HG03280 (cell line): ENCODE measurements around the gene FANCF.
"Not testable (repeated sequence)": the region's sequence is repeated elsewhere in the genome, so short reads cannot be mapped to it uniquely, and the experiment has no call there.

ENCODE experiments used
- ATAC-seq: cut with Tn5 transposase; IDR thresholded peaks from one replicate; pipeline ENCODE4 v1.9.1; 2021; ENCODE audit warnings: mild to moderate bottlenecking, moderate library complexity; ENCODE audit not compliant: unreplicated experiment

The FANCF gene, protein sequence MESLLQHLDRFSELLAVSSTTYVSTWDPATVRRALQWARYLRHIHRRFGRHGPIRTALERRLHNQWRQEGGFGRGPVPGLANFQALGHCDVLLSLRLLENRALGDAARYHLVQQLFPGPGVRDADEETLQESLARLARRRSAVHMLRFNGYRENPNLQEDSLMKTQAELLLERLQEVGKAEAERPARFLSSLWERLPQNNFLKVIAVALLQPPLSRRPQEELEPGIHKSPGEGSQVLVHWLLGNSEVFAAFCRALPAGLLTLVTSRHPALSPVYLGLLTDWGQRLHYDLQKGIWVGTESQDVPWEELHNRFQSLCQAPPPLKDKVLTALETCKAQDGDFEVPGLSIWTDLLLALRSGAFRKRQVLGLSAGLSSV

GRCh38 chr11:22625448-22626287 lies at the start of gene FANCF:
TSS of gene FANCF (minus strand) at chr11:22625823. CDS start at chr11:22625810, 13 bp downstream.
- ATAC-seq: peak; percentile 97

- no peak for ATAC-seq
Observed at GRCh38 chr11:22674470-22675439, 49.1 kb upstream of the FANCF start.

- no peak for ATAC-seq
Observed at GRCh38 chr11:22671751-22672150, 46.1 kb upstream of the FANCF start.

GRCh38 chr11:22670830-22671229 lies 45.2 kb upstream of the FANCF start:
- ATAC-seq: no peak

- no peak for ATAC-seq
Observed at GRCh38 chr11:22669368-22669767, 43.7 kb upstream of the FANCF start.

- no peak for ATAC-seq
Observed at GRCh38 chr11:22668005-22668796, 42.6 kb upstream of the FANCF start.

DNA sequence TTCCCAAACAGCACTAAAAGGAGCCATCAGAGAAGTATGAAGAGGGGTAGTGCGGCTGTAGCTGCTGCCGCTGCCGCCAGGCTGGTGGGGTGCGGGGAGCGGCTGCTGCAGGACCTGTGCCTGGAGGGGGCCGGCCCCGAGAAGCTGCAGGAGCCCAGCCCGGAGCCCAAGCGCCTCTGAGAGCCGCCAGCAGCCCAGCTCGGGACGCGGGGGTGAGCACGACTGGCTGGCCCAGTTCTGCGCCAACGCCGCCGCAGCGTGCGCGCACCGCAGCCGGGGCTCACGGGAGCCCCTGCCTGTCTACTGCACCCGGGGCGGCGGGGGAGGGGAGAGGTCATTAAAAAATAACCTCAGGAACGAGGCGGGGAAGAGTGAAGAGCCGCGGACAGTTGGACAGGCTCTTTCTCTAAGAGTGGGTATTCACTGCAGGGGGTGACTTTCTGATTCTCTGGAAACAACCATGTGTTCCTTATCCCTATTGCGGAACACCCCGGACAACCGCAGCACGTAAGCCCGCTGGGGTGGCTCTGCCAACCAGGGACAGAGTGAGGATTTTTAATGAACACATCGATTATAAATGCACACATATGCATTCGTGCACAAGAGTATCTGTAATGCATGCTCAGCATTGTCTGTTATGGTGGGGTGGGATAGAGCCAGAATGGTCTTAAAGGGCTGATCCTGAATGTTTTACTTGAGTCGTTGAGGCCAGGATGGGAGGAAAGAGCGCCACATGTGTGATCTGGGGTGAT lies 41.2 kb upstream of the FANCF start:
- peak; percentile 37 for ATAC-seq

DNA sequence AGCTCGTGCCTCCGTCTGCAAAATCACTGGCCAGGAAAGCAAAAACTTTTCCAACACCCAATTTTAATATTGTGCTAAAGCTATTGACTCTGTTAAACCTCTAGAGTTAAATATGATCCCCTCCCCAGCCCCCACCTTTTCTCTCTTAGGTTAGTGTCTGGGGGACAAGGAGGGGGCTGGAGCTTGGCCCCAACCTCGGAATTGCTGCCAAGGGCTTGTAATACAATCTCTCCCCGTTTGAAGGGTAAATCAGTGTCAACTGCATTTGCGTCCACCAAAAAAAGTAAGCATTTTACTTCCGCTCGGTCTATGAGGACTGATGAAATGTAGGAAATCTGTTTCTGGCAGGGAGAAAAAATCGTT lies 40.7 kb upstream of the FANCF start, which contains the start of gene GAS2:
Gene GAS2 (plus strand): TSS at position 287 of the 363 bp plus-strand sequence. CDS start 8,259 bp downstream, outside the sequence.
- ATAC-seq: no peak

DNA sequence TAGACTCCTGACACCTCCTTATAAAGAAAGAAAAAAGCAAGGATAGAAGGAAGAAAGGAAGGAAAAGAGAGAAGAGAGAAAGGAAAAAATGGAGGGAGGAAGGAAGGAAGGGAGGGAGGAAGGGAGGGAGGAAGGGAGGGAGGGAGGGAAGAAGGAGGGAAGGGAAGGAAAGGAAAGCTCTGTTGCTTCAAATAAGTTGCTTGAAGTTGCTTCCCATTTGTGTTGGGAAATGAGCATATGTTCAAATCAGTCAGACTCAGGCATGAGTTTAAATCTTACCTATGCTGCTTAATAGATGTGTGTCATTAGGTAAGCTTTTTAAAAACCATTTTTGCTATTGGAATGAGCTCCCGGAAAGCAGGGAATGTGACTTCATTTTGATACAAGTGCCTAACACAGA lies 34.2 kb upstream of the FANCF start:
- no peak for ATAC-seq

DNA sequence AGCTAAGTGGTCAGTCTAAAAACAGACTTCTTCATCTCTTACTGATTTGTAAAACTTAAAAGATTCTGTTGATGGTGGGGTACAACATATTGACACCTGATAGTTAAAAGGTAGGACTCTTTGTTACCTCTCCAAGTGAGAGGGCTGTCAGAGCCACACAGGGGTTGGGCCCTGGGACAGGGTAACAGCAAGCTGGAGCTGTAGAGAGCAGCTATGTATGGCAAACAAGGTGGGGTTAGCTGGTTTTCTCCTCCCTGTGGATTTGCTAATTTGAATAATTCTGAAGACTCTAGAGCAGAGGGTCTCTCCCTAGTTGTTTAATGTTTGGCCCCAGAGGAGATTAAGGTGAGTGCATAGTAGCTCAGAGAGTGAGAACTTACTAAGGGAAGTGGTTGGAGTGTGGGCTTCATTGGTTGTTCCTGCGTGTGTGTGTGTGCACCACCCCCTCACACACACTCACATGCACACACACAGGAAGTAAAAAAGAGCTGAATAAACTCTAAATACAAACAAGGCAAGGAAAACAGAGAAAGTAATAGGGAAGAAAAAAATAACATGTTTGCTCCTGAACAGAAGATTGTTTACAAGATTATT lies 31.6 kb upstream of the FANCF start:
- ATAC-seq: peak; percentile 76

DNA sequence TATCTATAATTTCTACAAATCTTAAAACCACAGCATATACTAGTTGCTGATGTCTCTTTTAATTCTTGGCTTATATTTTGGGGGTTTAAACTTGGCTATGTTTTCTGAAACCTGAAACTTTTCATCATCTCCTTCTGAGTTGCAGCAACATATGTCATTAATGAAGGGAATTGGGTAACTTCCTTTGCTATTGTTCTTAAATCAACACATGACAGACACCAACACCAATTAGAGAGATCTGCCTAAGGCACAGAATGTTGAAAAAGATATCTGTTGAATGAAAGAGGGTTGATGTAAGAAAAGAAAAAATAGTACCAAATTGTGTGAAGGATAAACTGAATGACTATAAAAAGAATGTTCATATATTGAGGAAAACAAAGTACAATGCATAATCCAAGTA lies 30.5 kb upstream of the FANCF start:
- ATAC-seq: no peak

- ATAC-seq: not testable (repeated sequence)
Observed at GRCh38 chr11:22652346-22652745, 26.7 kb upstream of the FANCF start.

GRCh38 chr11:22641559-22641958 lies 15.9 kb upstream of the FANCF start:
- no peak for ATAC-seq

DNA sequence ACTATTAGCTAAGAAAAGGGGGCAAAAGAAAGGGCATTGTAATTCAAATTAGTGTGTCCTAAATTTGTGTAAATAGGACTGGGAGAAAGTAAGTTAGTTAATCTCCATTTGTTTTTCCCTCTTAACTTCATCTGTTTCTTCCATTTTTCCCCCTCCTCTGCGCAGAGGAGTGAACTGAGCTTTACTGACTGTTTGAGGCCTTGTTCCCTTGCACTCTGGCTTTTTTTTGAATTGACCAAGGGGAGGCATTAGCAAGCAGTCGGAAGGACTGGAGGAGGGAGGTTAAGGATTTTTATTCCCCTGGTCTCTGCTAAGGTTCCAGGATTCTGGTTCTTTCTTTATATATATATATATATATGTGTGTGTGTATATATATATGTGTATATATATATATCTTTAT lies 15.2 kb upstream of the FANCF start:
- ATAC-seq: no peak

DNA sequence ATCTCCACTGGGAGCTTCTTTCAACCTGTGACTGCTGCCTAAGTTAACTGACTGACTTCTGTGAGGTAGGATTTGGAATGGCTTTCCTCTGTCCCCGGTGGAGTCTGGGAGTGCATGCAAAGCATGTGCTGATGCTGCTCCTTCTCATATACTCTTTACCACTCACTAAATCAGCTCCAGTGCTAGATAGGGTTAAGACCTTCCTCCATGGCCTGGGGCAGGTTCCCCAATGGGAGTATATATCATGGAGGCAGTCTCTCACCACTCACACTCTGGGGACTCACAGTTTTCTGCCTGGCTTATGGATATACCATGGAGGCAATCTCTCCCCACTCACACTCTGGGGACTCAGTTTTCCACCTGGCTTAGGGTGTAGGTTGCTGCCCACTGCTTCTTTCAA lies 10.1 kb upstream of the FANCF start:
- no peak for ATAC-seq

- no peak for ATAC-seq
Observed at GRCh38 chr11:22634897-22635629, 9.4 kb upstream of the FANCF start.

DNA sequence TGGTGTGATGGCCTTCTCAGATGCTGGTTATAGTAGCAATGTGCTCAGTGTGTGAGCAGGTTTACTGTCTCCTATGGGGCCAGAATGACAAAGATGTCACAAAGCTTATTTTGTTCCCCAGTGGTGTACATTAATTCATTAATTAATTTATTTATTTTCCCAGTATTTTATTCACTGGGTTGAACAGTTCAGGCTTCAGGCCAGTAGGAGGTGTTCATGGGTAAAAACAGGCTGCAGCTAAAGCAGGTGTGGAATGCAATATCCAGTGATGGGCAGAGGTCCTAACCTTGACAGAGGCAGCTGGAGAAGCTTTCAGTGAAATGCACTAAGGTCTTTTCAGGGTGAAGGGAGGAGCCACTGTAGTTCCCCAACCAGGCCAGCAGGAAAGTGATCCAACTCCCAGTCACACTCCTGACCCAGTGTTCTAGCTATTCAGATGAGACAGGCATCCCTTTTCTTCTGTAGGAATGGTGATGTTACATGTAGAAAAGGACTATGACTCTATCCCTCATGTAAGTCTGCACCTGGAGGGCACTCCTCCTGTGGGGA lies 7.8 kb upstream of the FANCF start:
- no peak for ATAC-seq

DNA sequence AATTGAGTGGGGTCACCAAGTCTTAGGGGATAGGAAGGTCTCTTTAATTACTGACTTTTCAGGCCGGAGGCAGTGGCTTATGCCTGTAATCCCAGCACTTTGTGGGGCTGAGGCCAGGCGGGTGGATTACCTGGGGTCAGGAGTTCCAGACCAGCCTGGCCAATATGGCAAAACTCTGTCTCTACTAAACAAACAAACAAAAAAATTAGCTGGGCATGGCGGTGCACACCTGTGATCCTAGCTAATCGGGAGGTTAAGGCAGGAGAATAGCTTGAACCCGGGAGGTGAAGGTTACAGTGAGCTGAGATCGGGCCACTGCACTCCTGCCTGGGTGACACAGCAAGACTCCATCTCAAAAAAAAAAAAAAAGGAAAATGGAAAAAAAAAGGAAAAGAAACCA lies 1.8 kb upstream of the FANCF start:
- no peak for ATAC-seq
